ENCODE data around the gene JSRP1.

DNA sequence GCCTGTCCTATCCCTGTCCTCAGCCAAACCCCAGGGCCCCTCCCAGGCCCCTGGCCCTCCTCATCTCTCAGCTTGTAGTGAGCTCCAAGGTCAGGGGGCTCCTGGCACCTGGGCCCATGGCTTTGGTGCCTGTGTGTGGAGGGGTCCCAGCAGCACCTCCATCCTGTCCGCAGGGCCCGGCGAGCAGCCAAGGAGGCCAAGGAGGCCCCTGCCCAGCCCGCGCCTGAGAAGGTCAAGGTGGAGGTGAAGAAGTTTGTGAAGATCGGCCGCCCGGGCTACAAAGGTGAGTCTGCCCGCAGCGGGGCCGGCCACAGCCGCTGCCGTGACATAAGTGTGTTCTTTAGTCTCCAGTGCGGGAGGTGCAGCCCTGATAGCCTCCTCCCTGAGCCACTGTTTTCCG lies 10.9 kb downstream of the JSRP1 start:
- TF ChIP-seq POLR2A (IDR thresholded peaks at IDR 0.05; ENCODE audit: low read depth, low read length) (no peak), POLR2AphosphoS5 (IDR thresholded peaks at IDR 0.05; ENCODE audit: low read depth, low read length) (no peak), TAF1 (IDR thresholded peaks at IDR 0.05; ENCODE audit: low read depth, low read length) (no peak), SPI1 (IDR thresholded peaks at IDR 0.05; ENCODE audit: low read depth, low read length) (no peak), POU2F2 (IDR thresholded peaks at IDR 0.05; ENCODE audit: low read depth, low read length) (no peak), PAX5 (IDR thresholded peaks at IDR 0.05; ENCODE audit: insufficient read depth, low read length, severe bottlenecking) (no peak)

Measured in GM12891 (cell line).